ENCODE measurements around the gene TTC23.

GRCh38 chr15:99121207-99121606 is 128.2 kb downstream of the TTC23 start:
- TF ChIP-seq CTCF (IDR thresholded peaks at IDR 0.05; ENCODE audit: low read length) (no peak), EZH2 (optimal IDR thresholded peaks at IDR 0.05; ENCODE audit: low read depth, low read length) (no peak), EZH2phosphoT487 (IDR thresholded peaks at IDR 0.05; ENCODE audit: low read length) (no peak)

Measured in MM.1S (cell line).